ENCODE data around the gene COBLL1.
A peak's percentile ranks its signal among the peaks of the same experiment; 100 is the strongest.

Gene COBLL1

DNA sequence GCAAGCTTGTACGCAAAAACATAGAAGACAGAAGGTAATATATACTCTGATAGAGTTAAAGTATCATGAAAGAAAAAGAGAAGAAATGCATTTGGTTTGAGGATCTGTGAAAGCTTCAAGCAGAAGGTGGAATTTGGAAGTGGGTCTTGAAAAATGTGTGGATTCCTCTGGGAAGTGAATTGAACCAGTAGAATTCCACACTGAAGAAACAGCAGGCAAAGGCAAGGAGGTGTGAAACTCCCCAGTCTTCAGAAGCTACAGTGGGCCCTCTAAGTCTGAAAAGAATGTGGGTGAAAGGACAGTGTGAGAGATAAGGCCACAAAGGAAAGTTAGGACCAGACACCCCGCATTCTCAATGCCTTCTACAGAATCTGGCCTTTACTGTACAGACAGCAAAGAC, 25.6 kb downstream of the COBLL1 start:
- no peaks in the 10 kb centered on the region for H3K36me3 ChIP-seq (ENCODE audit: control insufficient read depth in 1 of 2, insufficient read depth in 2 of 2, low read length in 2 of 2)

GRCh38 chr2:164815071-164815793, 26.4 kb downstream of the COBLL1 start:
- Histone ChIP-seq H3K9me3 (ENCODE audit: control insufficient read depth in 1 of 2, low read length in 2 of 2) (no peaks in the 10 kb centered on the region), H3K4me1 (ENCODE audit: control insufficient read depth in 1 of 2, insufficient read depth in 2 of 2, low read length in 2 of 2) (peaks cover 0 to 17% of the 10 kb centered on the region in 2 donors), H3K4me3 (ENCODE audit: low read depth in 1 of 2, low read length in 2 of 2) (no peak overlapping the region), H3K27ac (ENCODE audit: low read length) (no peak overlapping the region), H3K27me3 (ENCODE audit: low read depth, low read length) (no peaks in the 10 kb centered on the region), H3K36me3 (ENCODE audit: control insufficient read depth in 1 of 2, insufficient read depth in 2 of 2, low read length in 2 of 2) (no peaks in the 10 kb centered on the region)

More for the DNA sequence above, 25.6 kb downstream of the COBLL1 start:
- Histone ChIP-seq H3K9me3 (ENCODE audit: control insufficient read depth in 1 of 2, low read length in 2 of 2) (no peaks in the 10 kb centered on the region), H3K4me1 (ENCODE audit: control insufficient read depth in 1 of 2, insufficient read depth in 2 of 2, low read length in 2 of 2) (peaks cover 0 to 15% of the 10 kb centered on the region in 2 donors), H3K27ac (ENCODE audit: low read length) (no peak overlapping the region), H3K27me3 (ENCODE audit: low read depth, low read length) (no peaks in the 10 kb centered on the region), H3K4me3 (ENCODE audit: low read depth in 1 of 2, low read length in 2 of 2) (no peak overlapping the region)

GRCh38 chr2:164813535-164813934, 28.1 kb downstream of the COBLL1 start:
- H3K9me3 ChIP-seq (ENCODE audit: control insufficient read depth in 1 of 2, low read length in 2 of 2) = no peaks in the 10 kb centered on the region
- no peaks in the 10 kb centered on the region for H3K27me3 ChIP-seq (ENCODE audit: low read depth, low read length)
- peaks cover 0 to 17% of the 10 kb centered on the region in 2 donors for H3K4me1 ChIP-seq (ENCODE audit: control insufficient read depth in 1 of 2, insufficient read depth in 2 of 2, low read length in 2 of 2)
- H3K4me3 ChIP-seq (ENCODE audit: low read depth in 1 of 2, low read length in 2 of 2) = no peak overlapping the region
- H3K27ac ChIP-seq (ENCODE audit: low read length) = no peak overlapping the region
- H3K36me3 ChIP-seq (ENCODE audit: control insufficient read depth in 1 of 2, insufficient read depth in 2 of 2, low read length in 2 of 2) = no peaks in the 10 kb centered on the region

DNA sequence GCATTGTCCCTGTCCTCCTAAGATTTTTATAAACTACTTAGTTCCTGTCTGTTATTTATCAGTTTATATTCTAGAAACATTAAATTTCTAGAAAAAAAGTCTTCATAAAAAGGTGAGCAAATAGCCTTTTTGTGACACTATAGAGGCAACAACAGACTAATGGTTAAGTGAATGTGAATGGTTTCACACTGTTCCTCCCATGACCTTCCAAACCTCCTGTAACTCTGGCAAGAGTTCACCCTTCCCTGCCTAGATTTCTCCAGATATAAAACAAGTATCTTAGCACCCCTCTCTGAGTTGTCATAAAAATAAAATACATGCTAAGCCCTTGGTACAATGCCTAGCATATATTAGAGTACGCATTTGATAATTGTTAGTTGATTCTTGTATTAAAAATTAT, 29.2 kb downstream of the COBLL1 start:
- no peak overlapping the region for H3K27ac ChIP-seq (ENCODE audit: low read length)

GRCh38 chr2:164811819-164812218, 29.8 kb downstream of the COBLL1 start:
- peaks cover 0 to 17% of the 10 kb centered on the region in 2 donors for H3K4me1 ChIP-seq (ENCODE audit: control insufficient read depth in 1 of 2, insufficient read depth in 2 of 2, low read length in 2 of 2)
- no peak overlapping the region for H3K4me3 ChIP-seq (ENCODE audit: low read depth in 1 of 2, low read length in 2 of 2)
- no peaks in the 10 kb centered on the region for H3K9me3 ChIP-seq (ENCODE audit: control insufficient read depth in 1 of 2, low read length in 2 of 2)
- no peak overlapping the region for H3K27ac ChIP-seq (ENCODE audit: low read length)
- no peaks in the 10 kb centered on the region for H3K36me3 ChIP-seq (ENCODE audit: control insufficient read depth in 1 of 2, insufficient read depth in 2 of 2, low read length in 2 of 2)
- H3K27me3 ChIP-seq (ENCODE audit: low read depth, low read length) = no peaks in the 10 kb centered on the region

More for the DNA sequence above, 29.2 kb downstream of the COBLL1 start:
- no peaks in the 10 kb centered on the region for H3K9me3 ChIP-seq (ENCODE audit: control insufficient read depth in 1 of 2, low read length in 2 of 2)
- H3K4me1 ChIP-seq (ENCODE audit: control insufficient read depth in 1 of 2, insufficient read depth in 2 of 2, low read length in 2 of 2) = peaks cover 0 to 17% of the 10 kb centered on the region in 2 donors
- no peak overlapping the region for H3K4me3 ChIP-seq (ENCODE audit: low read depth in 1 of 2, low read length in 2 of 2)
- no peaks in the 10 kb centered on the region for H3K36me3 ChIP-seq (ENCODE audit: control insufficient read depth in 1 of 2, insufficient read depth in 2 of 2, low read length in 2 of 2)
- H3K27me3 ChIP-seq (ENCODE audit: low read depth, low read length) = no peaks in the 10 kb centered on the region

- Histone ChIP-seq H3K36me3 (ENCODE audit: control insufficient read depth in 1 of 2, insufficient read depth in 2 of 2, low read length in 2 of 2) (no peaks in the 10 kb centered on the region), H3K27ac (ENCODE audit: low read length) (no peak overlapping the region), H3K9me3 (ENCODE audit: control insufficient read depth in 1 of 2, low read length in 2 of 2) (no peaks in the 10 kb centered on the region), H3K4me1 (ENCODE audit: control insufficient read depth in 1 of 2, insufficient read depth in 2 of 2, low read length in 2 of 2) (peaks cover 0 to 17% of the 10 kb centered on the region in 2 donors), H3K27me3 (ENCODE audit: low read depth, low read length) (no peaks in the 10 kb centered on the region), H3K4me3 (ENCODE audit: low read depth in 1 of 2, low read length in 2 of 2) (no peak overlapping the region)
Measured at GRCh38 chr2:164810843-164811242, 30.8 kb downstream of the COBLL1 start.

- Histone ChIP-seq H3K4me1 (ENCODE audit: control insufficient read depth in 1 of 2, insufficient read depth in 2 of 2, low read length in 2 of 2) (peaks cover 0 to 14% of the 10 kb centered on the region in 2 donors), H3K4me3 (ENCODE audit: low read depth in 1 of 2, low read length in 2 of 2) (no peak overlapping the region), H3K27me3 (ENCODE audit: low read depth, low read length) (no peaks in the 10 kb centered on the region), H3K27ac (ENCODE audit: low read length) (no peak overlapping the region), H3K9me3 (ENCODE audit: control insufficient read depth in 1 of 2, low read length in 2 of 2) (no peaks in the 10 kb centered on the region), H3K36me3 (ENCODE audit: control insufficient read depth in 1 of 2, insufficient read depth in 2 of 2, low read length in 2 of 2) (no peaks in the 10 kb centered on the region)
Measured at GRCh38 chr2:164808776-164809175, 32.8 kb downstream of the COBLL1 start.

DNA sequence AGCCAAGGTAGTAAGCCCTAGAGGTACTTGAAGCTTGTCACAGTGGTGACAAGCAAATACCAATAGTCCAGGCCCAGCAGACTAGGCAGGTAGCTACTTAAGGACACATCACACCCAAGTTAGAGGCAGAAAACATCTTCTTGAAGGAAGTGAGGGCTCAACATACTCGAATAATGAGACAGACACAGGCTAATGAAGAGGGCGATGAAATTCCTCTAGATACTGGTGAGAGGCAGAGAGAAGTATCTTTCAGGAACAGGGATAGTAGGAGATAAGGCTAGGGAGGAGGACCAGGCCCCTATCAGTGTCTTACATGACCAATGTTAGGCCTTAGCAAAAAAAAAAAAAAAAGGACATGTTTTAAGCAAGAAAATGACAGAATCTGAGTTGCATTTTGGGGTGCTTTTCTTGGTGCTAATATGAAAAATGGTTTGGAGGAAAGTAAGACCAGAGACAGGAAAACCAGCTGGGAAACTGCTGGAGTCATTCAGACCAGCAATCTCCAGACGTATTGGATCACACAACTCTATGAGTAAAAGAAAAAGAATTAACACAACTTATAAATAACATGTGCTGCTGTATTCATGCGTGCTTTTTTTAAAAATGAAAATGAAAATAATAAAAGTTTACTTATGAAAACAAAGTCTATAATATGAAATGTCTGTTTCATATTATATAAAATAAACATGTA, 37.7 kb downstream of the COBLL1 start:
- peak overlapping the region; percentile 27 for H3K27ac ChIP-seq (ENCODE audit: low read length)

GRCh38 chr2:164802095-164802707, 39.4 kb downstream of the COBLL1 start:
- H3K27ac ChIP-seq (ENCODE audit: low read length) = no peak overlapping the region
- no peaks in the 10 kb centered on the region for H3K36me3 ChIP-seq (ENCODE audit: control insufficient read depth in 1 of 2, insufficient read depth in 2 of 2, low read length in 2 of 2)
- H3K27me3 ChIP-seq (ENCODE audit: low read depth, low read length) = no peaks in the 10 kb centered on the region
- H3K9me3 ChIP-seq (ENCODE audit: control insufficient read depth in 1 of 2, low read length in 2 of 2) = no peaks in the 10 kb centered on the region
- H3K4me1 ChIP-seq (ENCODE audit: control insufficient read depth in 1 of 2, insufficient read depth in 2 of 2, low read length in 2 of 2) = peaks cover 0 to 8% of the 10 kb centered on the region in 2 donors
- no peak overlapping the region for H3K4me3 ChIP-seq (ENCODE audit: low read depth in 1 of 2, low read length in 2 of 2)

More for the DNA sequence above, 37.7 kb downstream of the COBLL1 start:
- no peaks in the 10 kb centered on the region for H3K27me3 ChIP-seq (ENCODE audit: low read depth, low read length)
- H3K4me3 ChIP-seq (ENCODE audit: low read depth in 1 of 2, low read length in 2 of 2) = no peak overlapping the region
- no peaks in the 10 kb centered on the region for H3K36me3 ChIP-seq (ENCODE audit: control insufficient read depth in 1 of 2, insufficient read depth in 2 of 2, low read length in 2 of 2)
- H3K4me1 ChIP-seq (ENCODE audit: control insufficient read depth in 1 of 2, insufficient read depth in 2 of 2, low read length in 2 of 2) = peaks cover 0 to 8% of the 10 kb centered on the region in 2 donors
- H3K9me3 ChIP-seq (ENCODE audit: control insufficient read depth in 1 of 2, low read length in 2 of 2) = no peaks in the 10 kb centered on the region

DNA sequence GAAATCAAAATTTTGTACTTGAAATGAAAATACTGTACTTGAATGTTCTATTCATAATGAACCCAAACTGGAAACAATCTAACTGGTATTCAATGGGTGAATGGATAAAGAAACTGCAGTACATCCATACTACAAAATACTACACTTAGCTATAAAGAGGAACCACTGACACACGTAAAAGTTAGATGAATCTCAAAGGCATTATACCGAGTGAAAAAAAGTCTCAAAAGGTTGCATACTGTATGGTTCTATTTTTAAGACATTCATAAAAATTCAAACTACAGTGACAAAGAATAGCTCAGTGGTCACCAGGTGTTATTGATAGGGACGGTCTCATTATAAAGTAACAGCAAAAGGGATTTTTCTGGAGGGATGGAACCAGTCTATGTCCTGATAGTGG, 41.1 kb downstream of the COBLL1 start:
- no peaks in the 10 kb centered on the region for H3K36me3 ChIP-seq (ENCODE audit: control insufficient read depth in 1 of 2, insufficient read depth in 2 of 2, low read length in 2 of 2)
- H3K4me1 ChIP-seq (ENCODE audit: control insufficient read depth in 1 of 2, insufficient read depth in 2 of 2, low read length in 2 of 2) = peaks cover 0 to 8% of the 10 kb centered on the region in 2 donors
- H3K27me3 ChIP-seq (ENCODE audit: low read depth, low read length) = no peaks in the 10 kb centered on the region
- no peak overlapping the region for H3K27ac ChIP-seq (ENCODE audit: low read length)
- H3K4me3 ChIP-seq (ENCODE audit: low read depth in 1 of 2, low read length in 2 of 2) = no peak overlapping the region
- no peaks in the 10 kb centered on the region for H3K9me3 ChIP-seq (ENCODE audit: control insufficient read depth in 1 of 2, low read length in 2 of 2)

- Histone ChIP-seq H3K27ac (ENCODE audit: low read length) (no peak overlapping the region), H3K4me1 (ENCODE audit: control insufficient read depth in 1 of 2, insufficient read depth in 2 of 2, low read length in 2 of 2) (peaks cover 0 to 8% of the 10 kb centered on the region in 2 donors), H3K36me3 (ENCODE audit: control insufficient read depth in 1 of 2, insufficient read depth in 2 of 2, low read length in 2 of 2) (no peaks in the 10 kb centered on the region), H3K4me3 (ENCODE audit: low read depth in 1 of 2, low read length in 2 of 2) (no peak overlapping the region), H3K27me3 (ENCODE audit: low read depth, low read length) (no peaks in the 10 kb centered on the region), H3K9me3 (ENCODE audit: control insufficient read depth in 1 of 2, low read length in 2 of 2) (no peaks in the 10 kb centered on the region)
Measured at GRCh38 chr2:164797627-164798026, 44.0 kb downstream of the COBLL1 start.
